Adipocyte (in vitro differentiated cells): ENCODE measurements around the gene LYPD6.

Experiments used
- DNase-seq: peaks from one replicate; pipeline ENCODE4 v3.0.0-alpha.2; 2015; ENCODE audit warnings: low read depth
- H3K27me3 ChIP-seq: replicated peaks from 2 replicates; pipeline ENCODE4 v1.7.0; 2013; ENCODE audit warnings: mild to moderate bottlenecking, low read length, moderate library complexity; ENCODE audit not compliant: control insufficient read depth, insufficient read depth
- H3K36me3 ChIP-seq: 2 replicates; pipeline ENCODE4 v1.7.0; 2013; ENCODE audit warnings: low read length, mild to moderate bottlenecking, moderate library complexity; ENCODE audit not compliant: control insufficient read depth, insufficient read depth, severe bottlenecking
- H3K4me1 ChIP-seq: 2 replicates; pipeline ENCODE4 v1.7.0; 2013; ENCODE audit warnings: mild to moderate bottlenecking, low read length, moderate library complexity; ENCODE audit not compliant: control insufficient read depth, insufficient read depth
- H3K4me3 ChIP-seq: 2 replicates; pipeline ENCODE4 v1.7.0; 2013; ENCODE audit warnings: mild to moderate bottlenecking, low read length, moderate library complexity
- H3K9ac ChIP-seq: 2 replicates; pipeline ENCODE4 v1.7.0; 2013; ENCODE audit warnings: mild to moderate bottlenecking, low read length, moderate library complexity
- H3K9me3 ChIP-seq: 2 replicates; pipeline ENCODE4 v1.7.0; 2013; ENCODE audit warnings: mild to moderate bottlenecking, low read length, moderate library complexity; ENCODE audit not compliant: control insufficient read depth

The LYPD6 gene

GRCh38 chr2:149463328-149464002 is 133.1 kb downstream of the LYPD6 start:
- no peak for DNase-seq
- Histone ChIP-seq H3K27me3 (no peaks in the 10 kb centered on the region), H3K4me1 (no peaks in the 10 kb centered on the region), H3K9ac (no peak overlapping the region), H3K9me3 (peaks cover 25% of the 10 kb centered on the region), H3K4me3 (no peak overlapping the region), H3K36me3 (no peaks in the 10 kb centered on the region)

DNA sequence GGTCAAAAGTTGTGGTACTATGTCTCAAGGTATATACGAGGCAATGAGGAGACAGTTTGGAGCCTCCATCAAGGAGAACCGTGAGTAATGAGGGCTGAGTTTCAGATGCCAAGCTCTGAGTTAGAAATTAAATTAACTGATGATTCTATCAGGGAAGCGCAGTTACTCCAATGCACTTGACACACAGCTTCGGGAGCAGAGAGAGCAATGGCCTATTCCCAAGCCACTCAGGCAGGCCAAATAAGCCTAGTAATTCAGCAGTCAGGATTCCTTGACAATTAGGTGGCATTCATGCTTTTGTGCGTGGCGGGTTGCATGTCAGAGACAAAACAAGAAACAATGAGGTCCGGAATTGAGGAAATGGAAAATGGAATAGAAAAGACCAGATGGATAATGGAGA is 134.0 kb downstream of the LYPD6 start:
- no peak for DNase-seq
- H3K36me3 ChIP-seq: no peaks in the 10 kb centered on the region
- no peak overlapping the region for H3K9ac ChIP-seq
- no peaks in the 10 kb centered on the region for H3K27me3 ChIP-seq
- peaks cover 16% of the 10 kb centered on the region for H3K9me3 ChIP-seq
- no peaks in the 10 kb centered on the region for H3K4me1 ChIP-seq
- no peak overlapping the region for H3K4me3 ChIP-seq

- Histone ChIP-seq H3K27me3 (peaks cover 3% of the 10 kb centered on the region), H3K4me3 (no peak overlapping the region), H3K9ac (no peak overlapping the region)
Observed at GRCh38 chr2:149465873-149466272, 135.5 kb downstream of the LYPD6 start.

DNA sequence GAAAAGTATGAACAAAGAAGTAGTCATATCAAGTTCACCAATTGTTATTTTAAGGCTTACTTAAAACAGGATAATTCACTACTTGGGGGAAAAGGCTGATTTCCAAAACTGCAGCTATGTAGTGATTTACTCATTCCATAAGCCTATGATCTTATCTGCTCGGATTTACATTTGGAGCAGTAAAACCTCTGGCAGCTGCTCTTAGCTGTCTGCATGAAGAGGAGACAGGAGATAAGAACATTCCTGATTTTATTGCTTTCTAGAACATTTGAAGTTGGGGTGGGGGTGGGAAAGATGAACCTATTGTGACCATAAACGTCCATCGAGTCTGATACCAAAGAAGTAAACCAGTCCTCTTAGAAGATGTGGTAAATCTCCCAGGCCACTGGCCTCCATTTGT is 136.2 kb downstream of the LYPD6 start:
- no peaks in the 10 kb centered on the region for H3K4me1 ChIP-seq
- no peak overlapping the region for H3K9ac ChIP-seq
- DNase-seq: peak; percentile 55
- no peak overlapping the region for H3K4me3 ChIP-seq
- H3K9me3 ChIP-seq: peaks cover 4% of the 10 kb centered on the region
- no peaks in the 10 kb centered on the region for H3K36me3 ChIP-seq
- H3K27me3 ChIP-seq: peaks cover 3% of the 10 kb centered on the region

More at GRCh38 chr2:149465873-149466272, 135.5 kb downstream of the LYPD6 start:
- H3K36me3 ChIP-seq: no peaks in the 10 kb centered on the region
- H3K4me1 ChIP-seq: no peaks in the 10 kb centered on the region
- H3K9me3 ChIP-seq: peaks cover 11% of the 10 kb centered on the region
- no peak for DNase-seq

- no peaks in the 10 kb centered on the region for H3K36me3 ChIP-seq
- no peak overlapping the region for H3K9ac ChIP-seq
- peaks cover 3% of the 10 kb centered on the region for H3K27me3 ChIP-seq
- H3K9me3 ChIP-seq: no peaks in the 10 kb centered on the region
- H3K4me1 ChIP-seq: no peaks in the 10 kb centered on the region
- H3K4me3 ChIP-seq: no peak overlapping the region
- peak; percentile 53 for DNase-seq
Observed at GRCh38 chr2:149467436-149467835, 137.0 kb downstream of the LYPD6 start.

DNA sequence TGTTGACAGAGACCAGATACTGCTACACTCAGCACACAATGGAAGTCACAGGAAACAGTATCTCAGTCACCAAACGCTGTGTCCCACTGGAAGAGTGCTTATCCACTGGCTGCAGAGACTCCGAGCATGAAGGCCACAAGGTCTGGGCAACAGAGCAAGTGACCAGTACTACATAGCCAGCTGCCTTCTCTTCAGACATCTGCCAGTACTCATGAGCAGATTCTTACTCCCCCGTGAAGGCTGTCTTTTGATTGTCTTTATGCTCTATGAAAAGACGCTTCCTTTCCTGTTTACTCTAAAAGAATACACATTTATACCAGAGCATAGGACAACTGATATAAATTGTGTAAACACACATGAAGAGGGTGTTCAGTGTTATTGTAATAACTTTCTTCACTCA is 138.2 kb downstream of the LYPD6 start:
- Histone ChIP-seq H3K27me3 (peaks cover 3% of the 10 kb centered on the region), H3K36me3 (no peaks in the 10 kb centered on the region), H3K4me1 (no peaks in the 10 kb centered on the region), H3K4me3 (no peak overlapping the region), H3K9ac (no peak overlapping the region), H3K9me3 (no peaks in the 10 kb centered on the region)
- no peak for DNase-seq

DNA sequence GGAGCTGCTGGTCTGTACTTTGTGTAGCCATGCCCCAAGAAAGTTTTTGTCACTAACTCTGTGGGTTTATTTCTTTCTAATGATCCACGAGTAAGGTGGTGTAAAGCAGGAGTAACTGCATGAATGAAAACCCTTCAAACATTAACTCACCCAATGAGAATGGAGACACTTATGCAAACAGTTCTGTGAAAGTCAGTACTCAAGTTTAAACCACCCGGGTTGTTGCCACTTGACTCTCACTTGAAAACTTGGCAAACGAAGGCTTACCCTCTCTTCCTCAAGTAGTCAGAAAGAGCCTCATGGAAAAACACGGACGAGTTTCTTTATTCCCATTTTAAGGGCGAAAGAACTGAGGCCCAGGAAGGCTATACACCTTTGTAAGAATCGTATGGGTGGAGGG is 139.7 kb downstream of the LYPD6 start:
- H3K9ac ChIP-seq: no peak overlapping the region
- H3K9me3 ChIP-seq: no peaks in the 10 kb centered on the region
- peaks cover 3% of the 10 kb centered on the region for H3K27me3 ChIP-seq
- H3K36me3 ChIP-seq: no peaks in the 10 kb centered on the region
- no peaks in the 10 kb centered on the region for H3K4me1 ChIP-seq
- DNase-seq: no peak
- H3K4me3 ChIP-seq: no peak overlapping the region

DNA sequence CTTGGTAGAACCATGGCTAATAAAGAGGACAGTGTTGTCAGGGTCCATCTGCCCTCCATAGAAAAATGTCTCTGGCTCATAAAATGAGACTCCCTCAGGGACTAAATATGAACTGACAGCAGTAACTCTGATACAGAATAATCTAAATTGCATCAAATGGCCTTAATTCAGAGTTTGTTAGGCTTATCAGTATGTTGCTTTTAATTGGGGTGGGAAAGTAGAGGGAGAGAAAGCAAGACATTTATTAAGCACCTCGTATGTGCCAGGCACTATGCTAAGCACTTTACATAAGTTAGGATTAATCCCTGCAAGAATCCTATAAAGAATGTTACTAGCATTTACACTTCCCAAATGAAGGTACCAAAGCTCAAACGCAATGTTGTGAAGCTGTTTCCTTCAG is 142.0 kb downstream of the LYPD6 start:
- peaks cover 3% of the 10 kb centered on the region for H3K27me3 ChIP-seq
- H3K9me3 ChIP-seq: no peaks in the 10 kb centered on the region
- no peaks in the 10 kb centered on the region for H3K4me1 ChIP-seq

DNA sequence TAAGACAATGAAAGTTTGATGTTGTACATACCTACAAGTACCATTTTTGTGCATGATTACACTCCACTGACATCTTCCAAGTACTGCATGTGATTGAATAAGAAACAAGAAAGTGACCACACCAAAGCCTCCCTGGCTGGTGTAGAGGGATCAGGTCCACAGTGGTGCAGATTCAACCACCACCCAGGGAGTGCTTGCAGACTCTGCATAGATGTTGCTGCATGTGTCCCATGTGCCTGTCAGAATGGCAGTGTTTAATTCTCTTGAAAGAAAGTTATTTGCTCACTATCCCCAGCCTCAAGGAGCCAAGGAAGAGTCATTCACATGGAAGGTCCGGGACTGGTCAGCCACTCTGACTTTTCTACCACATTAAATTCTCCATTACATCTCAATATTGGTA is 142.7 kb downstream of the LYPD6 start:
- H3K9ac ChIP-seq: no peak overlapping the region
- H3K4me3 ChIP-seq: no peak overlapping the region
- no peaks in the 10 kb centered on the region for H3K9me3 ChIP-seq

More for the DNA sequence above, 142.0 kb downstream of the LYPD6 start:
- Histone ChIP-seq H3K4me3 (no peak overlapping the region), H3K36me3 (no peaks in the 10 kb centered on the region), H3K9ac (no peak overlapping the region)
- no peak for DNase-seq

DNA sequence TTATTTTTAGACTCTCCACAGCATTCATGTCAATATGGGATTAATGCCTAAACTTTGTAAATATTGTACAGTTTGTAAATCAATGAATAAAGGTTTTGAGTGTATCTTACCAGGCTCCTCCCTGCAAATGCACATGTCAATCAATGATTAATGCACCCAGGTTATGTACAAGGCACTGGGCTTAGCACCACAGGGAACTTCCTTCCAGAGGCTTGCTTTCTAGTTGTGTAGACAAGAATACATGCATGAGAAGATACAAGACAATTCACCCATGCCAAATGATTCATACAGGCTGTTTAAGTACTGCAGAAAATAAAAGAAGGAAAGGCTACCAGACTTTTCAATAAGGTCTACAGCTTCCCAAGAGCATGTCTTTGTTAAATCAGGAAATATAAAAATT is 143.1 kb downstream of the LYPD6 start:
- H3K27me3 ChIP-seq: peaks cover 3% of the 10 kb centered on the region
- DNase-seq: no peak

More for the DNA sequence above, 142.7 kb downstream of the LYPD6 start:
- DNase-seq: no peak
- H3K27me3 ChIP-seq: peaks cover 3% of the 10 kb centered on the region
- H3K4me1 ChIP-seq: no peaks in the 10 kb centered on the region
- no peaks in the 10 kb centered on the region for H3K36me3 ChIP-seq

DNA sequence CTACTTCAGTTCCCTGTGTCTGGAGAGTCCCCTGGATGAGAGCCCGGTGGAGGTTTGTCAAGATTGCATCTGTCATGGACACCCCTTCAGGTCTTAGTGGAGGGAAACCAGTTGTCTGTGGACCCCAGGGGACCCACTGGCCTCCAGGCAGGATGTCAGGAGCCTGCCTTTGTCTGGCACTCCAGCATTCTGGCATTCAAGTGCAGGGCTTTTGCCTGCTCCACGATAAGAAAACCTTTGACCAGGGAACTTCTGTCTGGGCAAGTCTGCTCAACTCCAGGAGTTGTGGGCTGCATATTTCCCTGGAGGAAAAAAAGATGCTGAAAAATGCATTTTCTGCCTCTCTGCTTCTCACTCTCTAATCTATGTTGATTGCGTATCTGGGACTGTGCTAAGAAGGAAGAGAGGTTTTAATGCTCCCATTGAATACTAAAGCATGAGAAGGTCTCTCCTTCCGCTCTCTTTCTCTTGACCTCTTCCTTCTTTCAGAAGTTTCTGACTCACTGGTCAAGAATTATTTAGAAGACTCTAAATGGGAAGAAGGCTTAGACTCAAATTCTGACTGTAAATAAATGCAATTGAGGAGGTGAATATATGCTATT is 152.7 kb downstream of the LYPD6 start:
- H3K4me1 ChIP-seq: no peaks in the 10 kb centered on the region
- no peaks in the 10 kb centered on the region for H3K9me3 ChIP-seq
- no peak overlapping the region for H3K4me3 ChIP-seq
- H3K9ac ChIP-seq: no peak overlapping the region
- H3K27me3 ChIP-seq: peaks cover 18% of the 10 kb centered on the region
- H3K36me3 ChIP-seq: no peaks in the 10 kb centered on the region
- DNase-seq: peak; percentile 52

More for the DNA sequence above, 143.1 kb downstream of the LYPD6 start:
- Histone ChIP-seq H3K4me3 (no peak overlapping the region), H3K4me1 (no peaks in the 10 kb centered on the region), H3K36me3 (no peaks in the 10 kb centered on the region), H3K9me3 (no peaks in the 10 kb centered on the region), H3K9ac (no peak overlapping the region)
